Measurements from ENCODE around the gene IDNK.
A peak's percentile ranks its signal among the peaks of the same experiment; 100 is the strongest.
"Not testable (repeated sequence)": the region's sequence is repeated elsewhere in the genome, so short reads cannot be mapped to it uniquely, and the experiment has no call there.

The IDNK gene

GRCh38 chr9:83622939-83623678, at the start of gene IDNK:
IDNK (plus strand) TSS chr9:83623143; CDS start chr9:83623172, 29 bp downstream.
- DNase-seq = peak; percentile 32

GRCh38 chr9:83574482-83574881, 48.5 kb upstream of the IDNK start:
- no peak for DNase-seq

- no peak for DNase-seq
Observed at GRCh38 chr9:83582029-83582428, 40.9 kb upstream of the IDNK start.

- DNase-seq = peak; percentile 0
Observed at GRCh38 chr9:83583151-83584014, 39.6 kb upstream of the IDNK start.

- no peak for DNase-seq
Observed at GRCh38 chr9:83584995-83585394, 37.9 kb upstream of the IDNK start.

GRCh38 chr9:83588256-83588655, 34.7 kb upstream of the IDNK start:
- no peak for DNase-seq

GRCh38 chr9:83596899-83597504, 25.9 kb upstream of the IDNK start:
- DNase-seq = no peak

GRCh38 chr9:83598487-83598886, 24.5 kb upstream of the IDNK start:
- no peak for DNase-seq

GRCh38 chr9:83599071-83599470, 23.9 kb upstream of the IDNK start:
- DNase-seq = no peak

GRCh38 chr9:83601463-83601862, 21.5 kb upstream of the IDNK start:
- DNase-seq = no peak

GRCh38 chr9:83607620-83608019, 15.3 kb upstream of the IDNK start:
- not testable (repeated sequence) for DNase-seq

GRCh38 chr9:83613298-83613697, 9.6 kb upstream of the IDNK start:
- not testable (repeated sequence) for DNase-seq

GRCh38 chr9:83617299-83617698, 5.6 kb upstream of the IDNK start:
- DNase-seq = no peak

- peak; percentile 56 for DNase-seq
Observed at GRCh38 chr9:83620841-83621636, 1.9 kb upstream of the IDNK start.

- DNase-seq = peak; percentile 32
Observed at GRCh38 chr9:83622433-83622938, 457 bp upstream of the IDNK start.

- DNase-seq = peak; percentile 9
Observed at GRCh38 chr9:83623679-83624076, 735 bp downstream of the IDNK start.

- DNase-seq = no peak
Observed at GRCh38 chr9:83625178-83625577, 2.2 kb downstream of the IDNK start.

- no peak for DNase-seq
Observed at GRCh38 chr9:83628540-83628939, 5.6 kb downstream of the IDNK start.

GRCh38 chr9:83629433-83630104, 6.6 kb downstream of the IDNK start:
- DNase-seq = no peak

GRCh38 chr9:83630938-83631457, 8.1 kb downstream of the IDNK start:
- DNase-seq = peak; percentile 43

GRCh38 chr9:83633255-83633654, 10.3 kb downstream of the IDNK start:
- no peak for DNase-seq

- no peak for DNase-seq
Observed at GRCh38 chr9:83633676-83634075, 10.7 kb downstream of the IDNK start.

All from NCI-H2227 treated with DMSO at 0.1 percent for 48 hours (cell line).